ENCODE results near the gene EIF3F. TPM values are rescaled to one million over a fixed set of nuclear protein-coding genes. Genes with fewer than 3 reads are reported as not detected.

EIF3F gene
- total RNA-seq, result 327 and 333 TPM in 2 replicates
- long read RNA-seq, transcript EIF3F-201 (8 exons, 1,254 nt), result major isoform, 705 of 739 reads
- long read RNA-seq, partial matches to known transcripts, result 3 of 739 reads
- long read RNA-seq, other reads (novel, unspliced or antisense), result 30 of 739 reads

GRCh38 chr11:7986768-7987559, at the start of gene EIF3F:
Gene EIF3F, plus strand, starts transcription at chr11:7987337. Its CDS starts 16 bp downstream, at chr11:7987353.
- peak within 1 kb of the TSS; percentile 96 for H3K27ac Mint-ChIP-seq (ENCODE audit: unreplicated experiment)
- peak; percentile 97 for TF ChIP-seq CTCF (IDR thresholded peaks at IDR 0.05)
- H3K36me3 Mint-ChIP-seq (ENCODE audit: unreplicated experiment), result peaks cover 13% of the 10 kb centered on the region
- peaks cover 27% of the 10 kb centered on the region for H3K4me1 Mint-ChIP-seq (ENCODE audit: unreplicated experiment)
- DNase-seq (ENCODE audit: extremely low spot score, unreplicated experiment), result peak; percentile 96
- no peaks in the 10 kb centered on the region for H3K27me3 Mint-ChIP-seq (ENCODE audit: unreplicated experiment)
- peak within 1 kb of the TSS; percentile 87 for H3K4me3 Mint-ChIP-seq (ENCODE audit: unreplicated experiment)
- no peaks in the 10 kb centered on the region for H3K9me3 Mint-ChIP-seq (ENCODE audit: unreplicated experiment)

DNA sequence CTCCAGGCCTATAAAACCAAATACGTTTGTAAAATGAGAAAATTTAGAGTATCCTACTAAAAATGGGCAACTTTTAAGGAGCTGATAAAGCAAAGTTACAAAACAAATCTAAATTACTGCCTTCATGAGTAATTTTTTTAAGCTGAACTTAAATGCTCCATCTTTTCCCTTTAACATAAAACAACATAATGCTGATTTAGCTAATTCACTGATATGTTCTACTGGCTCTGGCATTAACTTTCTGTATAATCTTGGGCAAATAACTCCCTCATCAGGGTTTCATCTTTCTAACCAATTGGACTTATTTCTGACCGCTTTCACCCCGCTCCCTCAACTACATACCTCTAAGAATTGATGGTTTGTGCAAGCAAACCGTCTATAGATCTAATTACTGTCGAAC, 46.0 kb upstream of the EIF3F start:
- H3K27ac Mint-ChIP-seq (ENCODE audit: unreplicated experiment), result no peak overlapping the region
- no peak overlapping the region for H3K4me3 Mint-ChIP-seq (ENCODE audit: unreplicated experiment)
- H3K4me1 Mint-ChIP-seq (ENCODE audit: unreplicated experiment), result no peaks in the 10 kb centered on the region
- peaks cover 7% of the 10 kb centered on the region for H3K36me3 Mint-ChIP-seq (ENCODE audit: unreplicated experiment)
- no peak for TF ChIP-seq CTCF (IDR thresholded peaks at IDR 0.05)
- H3K9me3 Mint-ChIP-seq (ENCODE audit: unreplicated experiment), result peaks cover 18% of the 10 kb centered on the region
- DNase-seq (ENCODE audit: extremely low spot score, unreplicated experiment), result no peak
- peaks cover 23% of the 10 kb centered on the region for H3K27me3 Mint-ChIP-seq (ENCODE audit: unreplicated experiment)

DNA sequence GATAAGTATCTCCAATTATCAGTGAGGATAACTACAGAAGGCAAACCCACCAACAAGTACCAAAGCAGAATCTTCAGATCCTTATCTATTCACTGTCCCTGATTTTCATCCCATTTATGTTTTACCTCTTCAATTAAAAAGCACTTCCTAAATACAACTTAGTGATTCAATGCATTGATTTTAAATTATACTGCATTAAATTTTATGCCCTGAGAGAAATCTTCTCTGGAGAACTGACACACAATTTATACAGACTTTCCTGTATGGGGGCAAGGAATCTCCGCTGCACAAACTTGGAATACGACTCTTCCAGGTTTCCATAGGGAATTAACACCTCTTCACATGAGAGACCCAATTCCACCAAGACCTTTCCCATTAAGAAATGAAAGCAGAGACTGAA, 45.5 kb upstream of the EIF3F start, which contains the start of gene OR10A3:
OR10A3 (minus strand) TSS at position 101 of the 400 bp plus-strand sequence. CDS start 2,188 bp downstream, outside the sequence.
- H3K27ac Mint-ChIP-seq (ENCODE audit: unreplicated experiment), result no peak within 1 kb of the TSS
- DNase-seq (ENCODE audit: extremely low spot score, unreplicated experiment), result no peak
- no peak within 1 kb of the TSS for H3K4me3 Mint-ChIP-seq (ENCODE audit: unreplicated experiment)
- no peaks in the 10 kb centered on the region for H3K4me1 Mint-ChIP-seq (ENCODE audit: unreplicated experiment)
- H3K27me3 Mint-ChIP-seq (ENCODE audit: unreplicated experiment), result peaks cover 19% of the 10 kb centered on the region
- TF ChIP-seq CTCF (IDR thresholded peaks at IDR 0.05), result no peak
- peaks cover 18% of the 10 kb centered on the region for H3K9me3 Mint-ChIP-seq (ENCODE audit: unreplicated experiment)
- peaks cover 7% of the 10 kb centered on the region for H3K36me3 Mint-ChIP-seq (ENCODE audit: unreplicated experiment)

- Mint-ChIP-seq H3K36me3 (ENCODE audit: unreplicated experiment) (peaks cover 7% of the 10 kb centered on the region), H3K4me1 (ENCODE audit: unreplicated experiment) (peaks cover 2% of the 10 kb centered on the region), H3K4me3 (ENCODE audit: unreplicated experiment) (no peak overlapping the region), H3K27me3 (ENCODE audit: unreplicated experiment) (peaks cover 18% of the 10 kb centered on the region), H3K27ac (ENCODE audit: unreplicated experiment) (no peak overlapping the region), H3K9me3 (ENCODE audit: unreplicated experiment) (peaks cover 18% of the 10 kb centered on the region)
- DNase-seq (ENCODE audit: extremely low spot score, unreplicated experiment), result no peak
- no peak for TF ChIP-seq CTCF (IDR thresholded peaks at IDR 0.05)
These were observed 43.0 kb upstream of the EIF3F start for GRCh38 chr11:7944123-7944522.

- no peaks in the 10 kb centered on the region for H3K9me3 Mint-ChIP-seq (ENCODE audit: unreplicated experiment)
- H3K4me1 Mint-ChIP-seq (ENCODE audit: unreplicated experiment), result peaks cover 2% of the 10 kb centered on the region
- no peak overlapping the region for H3K4me3 Mint-ChIP-seq (ENCODE audit: unreplicated experiment)
- no peaks in the 10 kb centered on the region for H3K36me3 Mint-ChIP-seq (ENCODE audit: unreplicated experiment)
- DNase-seq (ENCODE audit: extremely low spot score, unreplicated experiment), result no peak
- no peak overlapping the region for H3K27ac Mint-ChIP-seq (ENCODE audit: unreplicated experiment)
- H3K27me3 Mint-ChIP-seq (ENCODE audit: unreplicated experiment), result peaks cover 8% of the 10 kb centered on the region
- TF ChIP-seq CTCF (IDR thresholded peaks at IDR 0.05), result no peak
These were observed 37.2 kb upstream of the EIF3F start for GRCh38 chr11:7949934-7950333.

All from osteocyte (in vitro differentiated cells).